ENCODE results near the gene SLC25A21.

Gene SLC25A21

DNA sequence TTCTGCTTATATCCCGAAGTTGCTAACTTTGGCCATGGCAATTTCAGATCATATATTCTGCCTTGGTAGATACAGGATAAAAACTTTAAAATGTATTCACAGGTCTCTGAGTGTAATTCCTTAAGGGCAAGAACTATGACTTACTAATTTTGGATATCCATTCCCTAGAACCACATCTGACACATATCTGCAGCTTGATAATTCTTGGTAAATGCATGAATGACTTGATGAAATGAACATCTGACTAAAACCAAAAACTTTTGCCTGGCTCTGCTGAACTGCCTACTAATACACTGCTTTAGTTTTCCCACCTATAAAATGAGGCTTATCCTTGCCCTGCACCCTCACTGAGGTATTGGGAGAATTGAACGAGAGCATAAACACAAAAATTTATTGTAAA, 32.2 kb downstream of the SLC25A21 start:
- DNase-seq, result no peak

DNA sequence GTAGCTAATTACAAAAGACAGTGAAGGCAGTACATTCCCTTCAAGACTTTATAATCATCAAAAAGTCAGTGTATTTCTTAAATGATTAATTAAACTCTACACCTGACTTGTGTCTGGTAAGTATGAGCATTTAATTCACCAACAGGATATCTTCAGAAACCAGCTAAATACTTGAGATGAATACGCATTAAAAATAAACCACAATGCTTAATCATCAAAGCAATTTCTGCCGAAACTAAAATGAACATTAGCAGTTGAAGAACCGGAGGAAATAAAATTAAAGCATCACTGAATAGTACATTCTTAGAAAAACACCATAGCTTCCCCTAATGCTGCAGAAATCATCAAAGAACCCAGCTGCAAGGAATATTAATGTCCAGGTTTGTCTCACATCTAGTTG, 32.7 kb downstream of the SLC25A21 start:
- no peak for DNase-seq

DNA sequence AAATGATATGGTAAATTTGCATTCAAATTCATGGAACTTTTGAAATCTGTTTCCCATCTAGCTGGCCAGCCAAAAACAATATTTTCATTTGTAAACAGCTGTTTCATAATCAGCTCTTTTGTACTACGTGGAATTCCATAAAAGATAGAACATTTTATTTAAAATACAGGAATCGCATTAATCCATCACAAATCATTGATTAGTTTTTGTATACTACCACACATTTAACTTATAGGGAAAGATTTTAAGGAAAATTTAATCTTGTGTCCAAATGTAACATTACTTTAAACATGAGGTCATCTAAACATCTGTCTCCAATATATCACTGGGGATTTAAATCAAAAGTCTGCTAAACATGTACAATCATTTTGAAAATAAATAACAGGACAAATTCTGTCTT, 33.5 kb downstream of the SLC25A21 start:
- DNase-seq, result no peak

DNA sequence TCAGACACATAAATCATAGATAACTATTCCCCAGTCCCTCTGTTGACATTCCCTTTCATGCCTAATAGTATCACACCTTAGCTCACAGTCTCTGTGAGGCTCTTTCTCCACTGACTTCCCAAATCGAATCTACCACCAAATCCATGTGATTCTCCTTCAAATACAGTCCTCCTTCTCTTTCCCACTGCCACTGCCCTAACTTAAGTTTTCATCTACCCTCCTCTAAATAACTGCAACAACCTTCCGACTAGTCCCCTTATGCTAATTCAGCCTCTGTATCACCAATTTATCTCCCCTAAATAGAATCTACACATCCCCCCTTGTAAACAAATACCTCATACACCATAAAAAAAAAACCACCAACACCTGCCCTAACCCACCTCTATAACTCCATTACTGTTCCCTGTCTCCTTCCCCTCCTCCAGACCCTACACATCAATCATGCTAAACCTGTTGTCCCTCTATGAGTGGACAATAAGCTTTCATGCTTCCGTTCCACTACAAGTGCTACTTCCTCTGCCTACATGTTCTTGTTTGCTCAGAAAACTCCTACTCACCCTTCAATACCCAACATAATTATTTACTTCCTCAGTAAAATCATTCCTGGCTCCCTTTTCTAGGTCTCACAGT, 39.0 kb downstream of the SLC25A21 start:
- DNase-seq, result no peak

- DNase-seq, result no peak
Measured at GRCh38 chr14:37131205-37131604, 41.2 kb downstream of the SLC25A21 start.

- DNase-seq, result no peak
Measured at GRCh38 chr14:37129047-37129446, 43.4 kb downstream of the SLC25A21 start.

DNA sequence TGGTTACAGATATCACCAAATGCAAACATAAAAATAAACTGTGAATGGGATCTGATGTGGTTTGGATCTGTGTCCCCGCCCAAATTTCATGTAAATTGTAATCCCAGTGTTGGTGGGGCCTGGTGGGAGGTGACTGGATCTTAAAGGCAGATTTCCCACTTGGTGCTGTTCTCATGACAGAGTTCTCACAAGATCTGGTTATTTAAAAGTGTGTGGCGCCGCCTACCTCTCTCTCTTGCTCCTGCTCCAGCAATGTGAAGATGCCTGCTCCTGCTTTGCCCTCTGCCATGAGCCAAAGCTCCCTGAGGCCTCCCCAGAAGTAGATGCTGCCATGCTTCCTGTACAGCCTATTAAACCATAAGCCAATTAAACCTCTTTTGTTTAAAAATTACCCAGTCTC, 47.8 kb downstream of the SLC25A21 start:
- DNase-seq, result no peak

DNA sequence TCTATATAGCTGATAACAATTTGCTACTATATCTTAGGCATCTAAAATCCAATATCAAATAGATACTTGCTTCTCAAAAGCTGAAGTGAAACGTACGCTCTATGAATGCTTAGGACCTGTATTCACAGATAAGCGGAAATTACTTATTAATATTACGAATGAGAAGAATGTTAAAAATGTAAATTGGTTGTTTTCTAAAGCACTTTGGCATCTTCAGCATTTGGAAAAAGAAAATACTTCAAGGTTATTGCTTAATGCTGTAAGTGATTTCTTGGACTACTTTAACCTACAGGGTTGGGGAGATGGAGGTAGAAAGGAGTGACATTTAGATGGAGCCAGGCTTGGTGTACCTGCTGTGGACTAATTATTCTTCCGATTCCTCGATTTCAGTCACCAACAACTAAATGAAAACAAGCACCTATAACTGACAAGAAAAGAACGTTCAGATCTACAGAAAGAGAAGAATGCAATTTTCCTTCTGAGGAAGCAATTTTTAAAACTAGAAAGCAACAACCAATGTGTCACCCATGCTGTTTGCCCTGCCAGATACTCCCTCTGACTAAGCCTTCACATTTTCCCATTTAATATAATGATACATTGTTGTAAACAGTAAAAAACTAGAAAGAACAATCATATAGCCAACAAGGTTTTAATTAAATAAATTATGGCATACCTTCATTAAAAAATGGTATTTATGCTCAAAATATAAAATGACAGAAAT, 49.3 kb downstream of the SLC25A21 start:
- DNase-seq, result no peak

- no peak for DNase-seq
Measured at GRCh38 chr14:37122288-37122687, 50.1 kb downstream of the SLC25A21 start.

DNA sequence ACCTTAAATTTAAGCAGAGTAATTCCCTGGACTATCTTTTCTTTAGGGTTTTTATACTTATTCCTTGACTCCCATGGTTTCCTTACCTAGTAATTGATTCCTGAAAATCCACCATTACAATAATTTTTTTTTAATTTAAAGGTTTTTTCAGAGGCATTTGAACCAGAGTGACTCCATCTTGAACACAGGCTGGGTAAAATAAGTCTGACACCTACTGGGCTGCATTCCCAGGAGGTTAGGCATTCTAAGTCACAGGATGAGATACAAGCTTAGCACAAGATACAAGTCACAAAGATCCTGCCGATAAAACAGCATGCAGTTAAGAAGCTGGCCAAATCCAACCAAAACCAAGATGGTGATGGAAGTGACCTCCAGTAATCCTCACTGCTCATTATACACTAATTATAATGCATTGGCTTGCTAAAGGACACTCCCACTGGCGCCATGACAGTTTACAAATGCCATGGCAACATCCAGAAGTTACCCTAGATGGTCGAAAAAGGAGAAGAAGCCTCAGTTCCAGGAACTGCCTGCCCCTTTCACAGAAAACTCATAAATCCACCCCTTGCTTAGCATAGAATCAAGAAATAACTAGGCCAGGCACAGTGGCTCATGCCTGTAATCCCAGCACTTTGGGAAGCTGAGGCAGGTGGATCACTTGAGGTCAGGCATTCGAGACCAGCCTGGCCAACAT, 53.6 kb downstream of the SLC25A21 start:
- DNase-seq, result no peak

GRCh38 chr14:37116933-37117849, 55.2 kb downstream of the SLC25A21 start:
- DNase-seq, result no peak

DNA sequence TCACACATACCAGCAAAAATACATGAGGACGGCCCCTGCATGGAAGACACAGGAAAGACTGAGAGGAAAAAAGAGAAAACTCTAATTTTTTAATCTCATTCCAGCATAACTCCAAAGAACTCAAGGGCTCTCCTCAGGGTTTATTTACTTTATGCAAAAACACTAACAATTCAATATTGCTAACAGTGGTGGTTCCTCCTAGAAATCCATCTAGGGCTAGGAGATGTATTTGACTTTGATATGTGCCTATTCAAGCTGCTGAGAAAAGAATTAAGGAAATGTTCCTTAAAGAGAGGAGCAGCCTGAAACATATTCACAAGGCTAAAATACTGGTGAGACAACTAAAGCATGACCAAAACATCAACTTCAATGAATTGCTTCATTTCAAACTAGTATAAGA, 57.0 kb downstream of the SLC25A21 start:
- no peak for DNase-seq

- DNase-seq, result no peak
Measured at GRCh38 chr14:37114559-37114958, 57.8 kb downstream of the SLC25A21 start.

DNA sequence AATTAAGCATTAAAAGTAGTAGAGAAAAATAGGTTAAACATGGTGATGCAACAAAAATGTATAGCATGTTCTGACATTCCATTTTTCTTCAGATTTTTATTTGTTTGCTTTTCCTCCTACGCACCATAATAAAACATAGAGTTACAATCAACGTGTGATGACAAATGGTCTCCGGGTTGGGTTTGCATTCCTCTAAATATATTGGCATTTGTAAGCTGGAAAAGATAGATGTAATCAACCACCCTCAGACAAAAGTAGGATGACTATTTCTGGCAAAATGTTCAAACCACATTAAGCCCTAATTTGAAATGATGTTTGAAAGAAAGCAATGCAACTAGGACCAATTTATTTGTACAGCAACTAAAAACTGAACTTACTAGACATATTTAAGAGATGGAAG, 58.4 kb downstream of the SLC25A21 start:
- DNase-seq, result no peak

DNA sequence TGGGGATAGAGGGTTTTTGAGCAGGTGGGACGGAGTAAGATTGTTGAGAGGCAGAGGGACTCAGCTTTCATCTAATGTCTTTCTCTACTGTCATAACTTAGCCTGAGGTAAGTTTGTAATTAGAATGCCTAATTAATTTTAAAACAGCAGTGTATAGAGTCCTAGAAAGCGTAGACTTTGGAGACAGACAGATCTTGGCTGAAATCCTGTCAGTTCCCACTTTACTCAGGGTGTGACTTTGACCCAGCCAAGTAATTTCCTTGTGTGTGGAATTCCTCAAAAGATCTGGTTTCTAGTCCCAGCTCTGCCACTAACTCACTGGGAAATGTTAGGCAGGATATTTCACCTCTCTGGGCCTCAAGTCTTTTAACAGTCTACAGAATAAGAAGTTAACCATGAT, 74.3 kb downstream of the SLC25A21 start:
- DNase-seq, result no peak

GRCh38 chr14:37094502-37094901, 77.9 kb downstream of the SLC25A21 start:
- no peak for DNase-seq

GRCh38 chr14:37093364-37093763, 79.0 kb downstream of the SLC25A21 start:
- DNase-seq, result no peak

DNA sequence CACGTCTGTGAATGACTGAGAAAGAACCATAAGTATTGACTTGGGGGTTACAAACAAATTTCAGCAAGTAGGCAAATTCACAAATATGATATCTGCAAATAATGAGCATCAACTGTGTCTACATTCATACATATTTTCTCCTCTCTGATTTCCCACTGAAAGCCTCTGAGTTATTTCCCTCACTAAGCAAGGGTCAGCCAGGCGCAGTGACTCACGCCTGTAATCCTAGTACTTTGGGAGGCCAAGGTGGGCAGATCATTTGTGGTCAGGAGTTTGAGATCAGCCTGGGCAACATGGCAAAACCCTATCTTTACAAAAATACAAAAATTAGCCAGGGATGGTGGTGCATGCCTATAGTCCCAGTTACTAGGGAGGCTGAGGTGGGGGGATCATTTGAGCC, 80.8 kb downstream of the SLC25A21 start:
- DNase-seq, result no peak

GRCh38 chr14:37090026-37090425, 82.4 kb downstream of the SLC25A21 start:
- DNase-seq, result no peak

GRCh38 chr14:37089410-37089809, 83.0 kb downstream of the SLC25A21 start:
- DNase-seq, result no peak

DNA sequence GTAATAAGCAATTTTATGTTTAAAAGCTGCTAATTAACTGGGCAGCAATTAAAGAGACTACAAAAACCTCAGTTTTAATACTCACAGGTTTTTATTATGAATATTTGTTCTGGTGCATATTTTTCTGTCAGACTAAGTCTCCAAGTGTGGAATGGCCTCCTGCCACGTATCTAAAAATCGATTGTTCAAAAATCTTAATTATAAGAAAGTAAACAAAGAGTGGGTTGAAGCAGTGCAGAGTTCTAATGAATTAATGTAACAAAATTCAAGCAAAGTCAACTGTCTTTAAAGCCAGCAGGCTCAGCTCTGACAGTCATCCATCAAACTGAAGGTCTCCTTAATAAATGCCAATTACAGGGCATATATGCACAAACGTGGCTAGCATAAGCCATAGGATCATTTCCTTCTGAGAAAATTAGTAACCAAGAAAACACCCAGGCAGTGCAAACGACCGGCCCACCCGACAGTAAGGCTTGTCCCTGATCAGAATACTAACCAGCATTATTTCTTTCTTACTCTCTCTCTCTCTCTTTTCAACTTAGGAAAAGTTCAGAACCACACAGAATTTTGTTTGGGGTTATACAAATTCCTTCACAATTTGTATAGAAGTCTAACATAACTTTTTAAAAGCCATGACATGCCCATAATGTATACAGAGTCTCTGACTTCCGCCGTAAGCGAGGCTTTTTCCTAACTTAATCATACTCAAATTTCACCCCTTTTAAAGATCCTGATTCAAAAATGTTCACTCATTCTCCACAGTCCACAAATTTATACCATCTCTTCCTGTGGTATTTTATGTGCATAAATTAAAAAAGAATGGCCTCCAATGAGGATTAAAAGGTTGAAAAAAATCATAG, 83.8 kb downstream of the SLC25A21 start:
- no peak for DNase-seq

DNA sequence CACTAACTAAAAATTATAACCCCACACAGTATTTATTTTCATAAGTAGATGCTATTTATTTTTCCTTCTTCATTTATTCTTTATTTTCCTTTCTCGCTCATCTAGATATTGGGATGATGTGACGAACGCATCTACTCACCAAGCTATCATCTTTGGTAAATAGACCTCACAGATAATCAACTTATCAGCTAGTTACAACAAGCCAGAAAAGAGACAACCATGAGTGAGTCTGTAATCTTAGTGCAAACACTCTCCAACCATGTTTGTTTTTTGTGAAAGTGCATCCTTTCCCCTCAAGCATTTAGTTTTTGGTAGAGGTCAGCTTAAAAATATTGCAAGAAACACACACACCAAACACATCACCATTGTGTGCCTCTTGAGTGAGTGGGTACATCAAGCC, 84.9 kb downstream of the SLC25A21 start:
- no peak for DNase-seq
